ENCODE results near the gene PLCG1.

The PLCG1 gene

GRCh38 chr20:41135187-41135887, 2.0 kb upstream of the PLCG1 start:
- intact Hi-C loops (cut with DNase I; ENCODE audit: low total_unique reads) = loop anchor here (10.0 kb wide), 1 partner anchor 269 kb away; no protein-coding TSS in a partner anchor
- peak in 1 of 2 experiments; percentile 48 for TF ChIP-seq CTCF (IDR thresholded peaks at IDR 0.05)
- no peaks in the 10 kb centered on the region for H3K27me3 ChIP-seq
- H3K27ac ChIP-seq = no peak overlapping the region
- no peak overlapping the region for H3K4me3 ChIP-seq
- H3K9me3 ChIP-seq = no peaks in the 10 kb centered on the region
- H3K36me3 ChIP-seq = no peaks in the 10 kb centered on the region
- peaks cover 0 to 33% (median 22%) of the 10 kb centered on the region in 4 donors for H3K4me1 ChIP-seq
- DNase-seq = peak in 1 of 2 donors; percentile 64

GRCh38 chr20:41135888-41136679, 1.3 kb upstream of the PLCG1 start:
- Histone ChIP-seq H3K4me3 (peak overlapping the region; percentile 73 to 85), H3K36me3 (no peaks in the 10 kb centered on the region), H3K27me3 (no peaks in the 10 kb centered on the region), H3K27ac (peak overlapping the region; percentile 82 to 97), H3K4me1 (peaks cover 1 to 40% (median 30%) of the 10 kb centered on the region in 4 donors), H3K9me3 (no peaks in the 10 kb centered on the region)
- intact Hi-C loops (cut with DNase I; ENCODE audit: low total_unique reads) = loop anchor here (10.0 kb wide), 1 partner anchor 269 kb away; no protein-coding TSS in a partner anchor
- DNase-seq = no peak
- TF ChIP-seq CTCF (IDR thresholded peaks at IDR 0.05) = no peak

GRCh38 chr20:41137614-41138474, 501 bp downstream of the PLCG1 start:
- H3K36me3 ChIP-seq = no peaks in the 10 kb centered on the region
- peak; percentile 81 to 90 for DNase-seq
- H3K9me3 ChIP-seq = no peaks in the 10 kb centered on the region
- H3K27ac ChIP-seq = peak overlapping the region; percentile 82 to 97
- H3K4me1 ChIP-seq = peaks cover 7 to 58% (median 41%) of the 10 kb centered on the region in 4 donors
- intact Hi-C loops (cut with DNase I; ENCODE audit: low total_unique reads) = loop anchor here (10.0 kb wide), 1 partner anchor 267 kb away; no protein-coding TSS in a partner anchor
- H3K27me3 ChIP-seq = no peaks in the 10 kb centered on the region
- no peak for TF ChIP-seq CTCF (IDR thresholded peaks at IDR 0.05)
- peak overlapping the region; percentile 73 to 85 for H3K4me3 ChIP-seq

- TF ChIP-seq CTCF (IDR thresholded peaks at IDR 0.05) = no peak
- H3K4me3 ChIP-seq = peak overlapping the region; percentile 73 to 85
- peak in 1 of 2 donors; percentile 67 for DNase-seq
- no peaks in the 10 kb centered on the region for H3K9me3 ChIP-seq
- peak overlapping the region; percentile 82 to 97 for H3K27ac ChIP-seq
- H3K36me3 ChIP-seq = no peaks in the 10 kb centered on the region
- H3K27me3 ChIP-seq = no peaks in the 10 kb centered on the region
- peaks cover 7 to 66% (median 44%) of the 10 kb centered on the region in 4 donors for H3K4me1 ChIP-seq
- intact Hi-C loops (cut with DNase I; ENCODE audit: low total_unique reads) = loop anchor here (10.0 kb wide), 1 partner anchor 266 kb away; no protein-coding TSS in a partner anchor
Observed at GRCh38 chr20:41138475-41139226, 1.3 kb downstream of the PLCG1 start.
